HG03378 (cell line): Measurements from ENCODE around the gene LRSAM1.

Experiments
- ATAC-seq: cut with Tn5 transposase; IDR thresholded peaks from one replicate; pipeline ENCODE4 v1.9.1; 2021; ENCODE audit warnings: mild to moderate bottlenecking, moderate library complexity; ENCODE audit not compliant: unreplicated experiment

Gene LRSAM1

GRCh38 chr9:127509955-127510299, 58.6 kb downstream of the LRSAM1 start:
- ATAC-seq: no peak

GRCh38 chr9:127514468-127514867, 63.2 kb downstream of the LRSAM1 start:
- ATAC-seq: no peak

GRCh38 chr9:127516835-127517607, 65.7 kb downstream of the LRSAM1 start:
- no peak for ATAC-seq

- ATAC-seq: no peak
These were observed 66.3 kb downstream of the LRSAM1 start for GRCh38 chr9:127517620-127518019.

- no peak for ATAC-seq
These were observed 67.0 kb downstream of the LRSAM1 start for GRCh38 chr9:127518091-127518856.

- no peak for ATAC-seq
These were observed 68.2 kb downstream of the LRSAM1 start for GRCh38 chr9:127519301-127520166.

- ATAC-seq: no peak
These were observed 69.9 kb downstream of the LRSAM1 start for GRCh38 chr9:127520941-127521918.

GRCh38 chr9:127521919-127522304, 70.6 kb downstream of the LRSAM1 start:
- no peak for ATAC-seq

- ATAC-seq: no peak
These were observed 71.4 kb downstream of the LRSAM1 start for GRCh38 chr9:127522727-127523126.

GRCh38 chr9:127523312-127523851, 72.1 kb downstream of the LRSAM1 start:
- ATAC-seq: no peak

- ATAC-seq: no peak
These were observed 73.1 kb downstream of the LRSAM1 start for GRCh38 chr9:127524373-127524772.

- ATAC-seq: no peak
These were observed 74.3 kb downstream of the LRSAM1 start for GRCh38 chr9:127525401-127526188.

GRCh38 chr9:127526655-127527559, 75.6 kb downstream of the LRSAM1 start:
- ATAC-seq: no peak

GRCh38 chr9:127527560-127528268, 76.4 kb downstream of the LRSAM1 start:
- ATAC-seq: no peak

- ATAC-seq: no peak
These were observed 77.3 kb downstream of the LRSAM1 start for GRCh38 chr9:127528422-127529251.

GRCh38 chr9:127529671-127530070, 78.4 kb downstream of the LRSAM1 start:
- no peak for ATAC-seq
